Transverse colon (tissue), 4 donors: ENCODE results near the gene HSDL1. TPM values are rescaled to one million over a fixed set of nuclear protein-coding genes. Genes with fewer than 3 reads are reported as not detected.

Experiments
- DNase-seq: peaks from one replicate; pipeline ENCODE4 v3.0.0-alpha.2; 2019
- H3K27ac ChIP-seq, 4 donors: fragments of 200-600 bp; sonication (generic); 2 replicates each; pipeline ENCODE4 v1.5.1; 2016 to 2018; ENCODE audit warnings: inconsistent platforms in 4 of 4
- H3K27me3 ChIP-seq: fragments of 200-600 bp; sonication (generic); 2 replicates; pipeline ENCODE4 v1.5.1; 2017; ENCODE audit warnings: inconsistent platforms
- H3K36me3 ChIP-seq, 4 donors: fragments of 200-600 bp; sonication (generic); 2 replicates each; pipeline ENCODE4 v1.5.1; 2017 to 2019; ENCODE audit warnings: inconsistent platforms in 4 of 4
- H3K4me1 ChIP-seq, 4 donors: fragments of 200-600 bp; sonication (generic); 2 replicates each; pipeline ENCODE4 v1.5.1; 2017 to 2020; ENCODE audit warnings: inconsistent platforms in 4 of 4
- H3K4me3 ChIP-seq, 4 donors: fragments of 200-600 bp; sonication (generic); 1 replicate in 1 of 4; 2 replicates in 3 of 4; pipeline versions ENCODE4 v1.5.1 to v1.6.1; 2017 to 2019; ENCODE audit warnings: inconsistent platforms in 4 of 4
- H3K9me3 ChIP-seq, 2 donors: fragments of 200-600 bp; sonication (generic); 2 replicates each; pipeline ENCODE4 v1.5.1; 2017 to 2019; ENCODE audit warnings: inconsistent platforms in 2 of 2
- CTCF ChIP-seq, 5 experiments: fragments of 200-600 bp in 3 of 5; fragments of 450-650 bp in 2 of 5; sonication (generic) in 3 of 5; IDR thresholded peaks; 1 replicate in 2 of 5; 2 replicates in 3 of 5; pipeline ENCODE4 v1.5.1; 2016 to 2017; ENCODE audit warnings: antibody characterized with exemption in 5 of 5, inconsistent platforms in 3 of 5, mild to moderate bottlenecking in 2 of 5, moderate library complexity in 1 of 5
- EP300 ChIP-seq: sonication (generic); formaldehyde crosslinking; IDR thresholded peaks from one replicate; pipeline ENCODE4 v1.6.1; 2017; ENCODE audit warnings: antibody characterized with exemption, low read depth
- POLR2A ChIP-seq: fragments of 450-650 bp; IDR thresholded peaks from one replicate; pipeline ENCODE4 v1.6.1; 2016; ENCODE audit warnings: antibody characterized with exemption, mild to moderate bottlenecking, moderate library complexity
- POLR2AphosphoS5 ChIP-seq, 3 donors: sonication (generic); formaldehyde crosslinking; IDR thresholded peaks; one replicate each; pipeline ENCODE4 v1.6.1; 2016; ENCODE audit warnings: antibody characterized with exemption in 3 of 3
- WGBS, 2 donors: methylation state at CpG; one replicate each; pipeline ENCODE4 v1.1.5; 2018; ENCODE audit warnings: low coverage in 1 of 2; 5-methylcytosine and 5-hydroxymethylcytosine counted together
- in situ Hi-C, 4 donors: fragments of 200-750 bp; cut with MboI; loops; one replicate each; pipeline versions ENCODE4 v1.15.0 to v1.15.1; 2017; ENCODE audit warnings: low sequenced_read_pairs in 3 of 4, low pct_ligation_motif_present in 1 of 4, low pct_unique_long_range_greater_than_20kb in 1 of 4
- intact Hi-C: fragments of 100-400 bp; cut with DNase I; formaldehyde crosslinking; loops from one replicate; pipeline ENCODE4 v1.15.1; 2023; ENCODE audit warnings: low total_unique reads
- total RNA-seq, 4 donors: library from RNA; depleted of rRNA; stranded (reverse); fragments of >200 nt; gene quantifications; one replicate each; pipeline ENCODE4 v1.1.0, GENCODE V29; 2016

HSDL1 gene
- total RNA-seq, 4 donors from 2014 or later: 1.2 to 16.2 (median 8.7) TPM

- no peaks in the 10 kb centered on the region for H3K9me3 ChIP-seq
- no peak overlapping the region for H3K27ac ChIP-seq
- no peak for TF ChIP-seq CTCF (IDR thresholded peaks at IDR 0.05)
- TF ChIP-seq POLR2A: no peak
- no peak for TF ChIP-seq EP300
- no peak for TF ChIP-seq POLR2AphosphoS5 (IDR thresholded peaks at IDR 0.05)
- DNase-seq: no peak
- WGBS, 2 donors: 60 to 77% methylated on average over 1 to 8 of the region's 8 CpGs
- no peaks in the 10 kb centered on the region for H3K27me3 ChIP-seq
- H3K4me3 ChIP-seq: no peak overlapping the region
- H3K4me1 ChIP-seq: peaks cover 0 to 3% (median 0%) of the 10 kb centered on the region in 4 donors
- peaks cover 0 to 46% (median 15%) of the 10 kb centered on the region in 4 donors for H3K36me3 ChIP-seq
- in situ Hi-C loops (loop anchor here in 3 of 4 donors (10.0 to 25.0 kb wide), 2 partner anchors 90 to 402 kb away; no protein-coding TSS in a partner anchor), intact Hi-C loops (no loop called here)
Observed at GRCh38 chr16:84085271-84085667, 59.7 kb downstream of the HSDL1 start.

GRCh38 chr16:84084570-84085270 is 60.3 kb downstream of the HSDL1 start:
- Histone ChIP-seq H3K27me3 (no peaks in the 10 kb centered on the region), H3K36me3 (peaks cover 0 to 41% (median 14%) of the 10 kb centered on the region in 4 donors), H3K4me1 (peaks cover 0 to 3% (median 0%) of the 10 kb centered on the region in 4 donors), H3K27ac (no peak overlapping the region), H3K9me3 (no peaks in the 10 kb centered on the region), H3K4me3 (no peak overlapping the region)
- peak; percentile 74 for DNase-seq
- TF ChIP-seq POLR2AphosphoS5 (IDR thresholded peaks at IDR 0.05) (no peak), POLR2A (no peak), CTCF (IDR thresholded peaks at IDR 0.05) (peak; percentile 58 to 70 (median 65))
- intact Hi-C loops: no loop called here
- in situ Hi-C loops: loop anchor here in 3 of 4 donors (10.0 to 25.0 kb wide), 2 partner anchors 90 to 403 kb away; no protein-coding TSS in a partner anchor
- WGBS, 2 donors: 32 to 42% methylated on average over 6 to 11 of the region's 11 CpGs

- Histone ChIP-seq H3K27ac (no peak overlapping the region), H3K27me3 (no peaks in the 10 kb centered on the region), H3K36me3 (peaks cover 0 to 44% (median 16%) of the 10 kb centered on the region in 4 donors), H3K4me1 (no peaks in the 10 kb centered on the region), H3K4me3 (no peak overlapping the region), H3K9me3 (no peaks in the 10 kb centered on the region)
- in situ Hi-C loops: loop anchor here in 3 of 4 donors (10.0 to 25.0 kb wide), 2 partner anchors 92 to 404 kb away; no protein-coding TSS in a partner anchor
- 81 to 100% methylated on average over 1 to 11 of the region's 11 CpGs for WGBS, 2 donors
- DNase-seq: no peak
- intact Hi-C loops: no loop called here
- TF ChIP-seq POLR2A (no peak), POLR2AphosphoS5 (IDR thresholded peaks at IDR 0.05) (peak in 1 of 3 donors; percentile 29)
Observed at GRCh38 chr16:84082835-84083569, 62.0 kb downstream of the HSDL1 start.

GRCh38 chr16:84082110-84082509 is 62.9 kb downstream of the HSDL1 start:
- no peaks in the 10 kb centered on the region for H3K4me1 ChIP-seq
- H3K27ac ChIP-seq: no peak overlapping the region
- peaks cover 0 to 44% (median 13%) of the 10 kb centered on the region in 4 donors for H3K36me3 ChIP-seq
- intact Hi-C loops (no loop called here), in situ Hi-C loops (loop anchor here in 3 of 4 donors (10.0 to 25.0 kb wide), 2 partner anchors 93 to 405 kb away; no protein-coding TSS in a partner anchor)
- DNase-seq: no peak
- H3K27me3 ChIP-seq: no peaks in the 10 kb centered on the region
- 91 to 100% methylated on average over 2 to 6 of the region's 6 CpGs for WGBS, 2 donors
- TF ChIP-seq POLR2A (no peak), POLR2AphosphoS5 (IDR thresholded peaks at IDR 0.05) (no peak), CTCF (IDR thresholded peaks at IDR 0.05) (no peak), EP300 (no peak)
- H3K9me3 ChIP-seq: no peaks in the 10 kb centered on the region
- no peak overlapping the region for H3K4me3 ChIP-seq
